PC-3 (cell line): ENCODE data around the gene ZBTB37. TPM values are rescaled to one million over a fixed set of nuclear protein-coding genes. Genes with fewer than 3 reads are reported as not detected.
A peak's percentile ranks its signal among the peaks of the same experiment; 100 is the strongest.

Experiments used
- ATAC-seq: fragments of 200-7000 bp; cut with Tn5 transposase; 2 replicates; pipeline ENCODE4 v1.9.1; 2020; ENCODE audit warnings: mild to moderate bottlenecking, moderate library complexity
- BruUV-seq: library from RNA; stranded (reverse); fragments of 400-500 nt; replicated peaks from 2 replicates; lab custom pipeline; 2021; lab: Mats Ljungman, UMichigan
- CTCF ChIA-PET: fragments of 300-600 bp; sonication (Branson Sonifier 250); formaldehyde crosslinking; loops from one replicate; lab custom pipeline; 2022; ENCODE audit warnings: antibody characterized with exemption; lab: Charles Lee
- POLR2A ChIA-PET: fragments of 300-600 bp; sonication (Branson Sonifier 250); formaldehyde crosslinking; loops from one replicate; lab custom pipeline; 2022; ENCODE audit warnings: antibody characterized with exemption; ENCODE audit not compliant: unreplicated experiment; lab: Charles Lee
- DNase-seq: peaks from one replicate; pipeline ENCODE4 v3.0.0-alpha.2; 2015
- H2AFZ ChIP-seq: fragments of 300-600 bp; sonication (generic); 2 replicates; pipeline ENCODE4 v1.6.0; 2016; ENCODE audit warnings: antibody characterized with exemption, low read length
- H3F3A ChIP-seq: fragments of 300-600 bp; sonication (generic); one replicate; pipeline ENCODE4 v1.6.0; 2017; ENCODE audit warnings: antibody characterized with exemption, low read length, control low read depth, mild to moderate bottlenecking; ENCODE audit not compliant: unreplicated experiment
- H3K27ac ChIP-seq: fragments of 300-600 bp; sonication (generic); 2 replicates; pipeline ENCODE4 v1.5.1; 2016; ENCODE audit warnings: mild to moderate bottlenecking, low read length
- H3K27me3 ChIP-seq: fragments of 300-600 bp; sonication (generic); 2 replicates; pipeline ENCODE4 v1.6.1; 2016; ENCODE audit warnings: low read length, mixed read lengths
- H3K36me3 ChIP-seq: fragments of 300-600 bp; sonication (generic); 2 replicates; pipeline ENCODE4 v1.6.1; 2016; ENCODE audit warnings: low read depth, mixed run types, low read length, mixed read lengths
- H3K4me1 ChIP-seq: fragments of 300-600 bp; sonication (generic); 2 replicates; pipeline ENCODE4 v1.5.1; 2016; ENCODE audit warnings: low read length; ENCODE audit not compliant: insufficient read depth
- H3K4me2 ChIP-seq: fragments of 300-600 bp; sonication (generic); 2 replicates; pipeline ENCODE4 v1.6.0; 2016; ENCODE audit warnings: low read length
- H3K4me3 ChIP-seq: fragments of 300-600 bp; sonication (generic); 2 replicates; pipeline ENCODE4 v1.5.1; 2016; ENCODE audit warnings: mild to moderate bottlenecking, low read length, mixed read lengths
- H3K79me2 ChIP-seq: fragments of 300-600 bp; sonication (generic); 2 replicates; pipeline ENCODE4 v1.6.1; 2017; ENCODE audit warnings: low read length, mixed read lengths
- H3K9ac ChIP-seq: fragments of 300-600 bp; sonication (generic); 2 replicates; pipeline ENCODE4 v1.6.0; 2016; ENCODE audit warnings: mild to moderate bottlenecking, low read length
- H3K9me2 ChIP-seq: fragments of 300-600 bp; sonication (generic); replicated peaks from 2 replicates; pipeline ENCODE4 v1.6.1; 2016; ENCODE audit warnings: mixed run types, low read length, mixed read lengths
- H3K9me3 ChIP-seq: fragments of 300-600 bp; sonication (generic); 2 replicates; pipeline ENCODE4 v1.6.1; 2016; ENCODE audit warnings: low read length, mixed read lengths
- H4K20me1 ChIP-seq: fragments of 300-600 bp; sonication (generic); 2 replicates; pipeline ENCODE4 v1.6.1; 2016; ENCODE audit warnings: low read length, mixed read lengths
- CTCF ChIP-seq: fragments of 300-600 bp; sonication (generic); conservative IDR thresholded peaks from 2 replicates; pipeline ENCODE4 v1.5.1; 2017; ENCODE audit warnings: antibody characterized with exemption, low read depth, mild to moderate bottlenecking, low read length
- EZH2 ChIP-seq: fragments of 300-600 bp; sonication (generic); IDR thresholded peaks from one replicate; pipeline ENCODE4 v1.6.1; 2017; ENCODE audit warnings: antibody characterized with exemption, mild to moderate bottlenecking, low read length; ENCODE audit not compliant: unreplicated experiment
- EZH2phosphoT487 ChIP-seq: fragments of 300-600 bp; sonication (generic); IDR thresholded peaks from 2 replicates; pipeline ENCODE4 v1.6.1; 2018; ENCODE audit warnings: mild to moderate bottlenecking, antibody characterized with exemption, low read length, borderline replicate concordance
- intact Hi-C: fragments of 100-400 bp; cut with micrococcal nuclease; formaldehyde crosslinking; loops from 2 replicates; pipeline ENCODE4 v1.9.0; 2023
- total RNA-seq: library from RNA; depleted of rRNA; stranded (reverse); fragments of >200 nt; gene quantifications from 2 replicates; pipeline ENCODE4 v1.2.3, GENCODE V29; 2014

Gene ZBTB37
- total RNA-seq, 1 experiment from 2014 or later, result 1.5 TPM

GRCh38 chr1:173862769-173863223, 5.4 kb upstream of the ZBTB37 start:
- peaks cover 51% of the 10 kb centered on the region for H3K36me3 ChIP-seq
- no peak overlapping the region for H3K4me3 ChIP-seq
- H3K9me2 ChIP-seq, result no peaks in the 10 kb centered on the region
- no peaks in the 10 kb centered on the region for H3K27me3 ChIP-seq
- H3K79me2 ChIP-seq, result peaks cover 29% of the 10 kb centered on the region
- ChIA-PET POLR2A (no interaction called here), CTCF (no interaction called here)
- peaks cover 44% of the 10 kb centered on the region for H4K20me1 ChIP-seq
- H3K9me3 ChIP-seq, result no peaks in the 10 kb centered on the region
- TF ChIP-seq EZH2, result no peak
- BruUV-seq, result no TSS peak
- intact Hi-C loops, result no loop called here
- H3K9ac ChIP-seq, result no peak overlapping the region
- H3F3A ChIP-seq, result peaks cover 38% of the 10 kb centered on the region
- no peak overlapping the region for H2AFZ ChIP-seq
- peaks cover 12% of the 10 kb centered on the region; the same call in 1 of the 2 replicates for H3K4me1 ChIP-seq
- no peak for DNase-seq
- no peak overlapping the region for H3K4me2 ChIP-seq
- no peak for ATAC-seq
- no peak overlapping the region for H3K27ac ChIP-seq

- Histone ChIP-seq H3K9me2 (no peaks in the 10 kb centered on the region), H2AFZ (no peak overlapping the region), H3K4me2 (no peak overlapping the region), H3K9ac (no peak overlapping the region), H3K4me1 (peaks cover 12% of the 10 kb centered on the region; the same call in 1 of the 2 replicates), H3K9me3 (no peaks in the 10 kb centered on the region), H3K36me3 (peaks cover 51% of the 10 kb centered on the region), H3K27ac (no peak overlapping the region), H4K20me1 (peaks cover 44% of the 10 kb centered on the region), H3K27me3 (no peaks in the 10 kb centered on the region), H3K4me3 (no peak overlapping the region), H3F3A (peaks cover 35% of the 10 kb centered on the region), H3K79me2 (peaks cover 29% of the 10 kb centered on the region)
- TF ChIP-seq EZH2phosphoT487 (no peak), CTCF (no peak), EZH2 (no peak)
- POLR2A ChIA-PET, result interaction anchor here (0.5 kb wide), 1 partner anchor 163 kb away, joined by 5 read pairs; no protein-coding TSS in a partner anchor
- DNase-seq (no peak), ATAC-seq (no peak)
- BruUV-seq, result no TSS peak
- intact Hi-C loops, result no loop called here
- CTCF ChIA-PET, result no interaction called here
Measured at GRCh38 chr1:173863224-173864161, 4.7 kb upstream of the ZBTB37 start.

GRCh38 chr1:173864179-173864867, 3.9 kb upstream of the ZBTB37 start:
- BruUV-seq, result no TSS peak
- DNase-seq, result no peak
- no peak overlapping the region for H3K27ac ChIP-seq
- peaks cover 29% of the 10 kb centered on the region for H3K79me2 ChIP-seq
- POLR2A ChIA-PET, result no interaction called here
- H3K9me2 ChIP-seq, result no peaks in the 10 kb centered on the region
- peak overlapping the region; percentile 99 for H3K4me2 ChIP-seq
- peaks cover 16% of the 10 kb centered on the region for H3K4me1 ChIP-seq
- peaks cover 44% of the 10 kb centered on the region for H4K20me1 ChIP-seq
- H2AFZ ChIP-seq, result no peak overlapping the region
- H3K9me3 ChIP-seq, result no peaks in the 10 kb centered on the region
- peaks cover 51% of the 10 kb centered on the region for H3K36me3 ChIP-seq
- TF ChIP-seq EZH2phosphoT487 (no peak), CTCF (no peak), EZH2 (no peak)
- peaks cover 35% of the 10 kb centered on the region for H3F3A ChIP-seq
- no peak for ATAC-seq
- H3K4me3 ChIP-seq, result peak overlapping the region; percentile 100
- H3K27me3 ChIP-seq, result no peaks in the 10 kb centered on the region
- H3K9ac ChIP-seq, result no peak overlapping the region
- intact Hi-C loops, result no loop called here
- CTCF ChIA-PET, result no interaction called here
